ENCODE data around the gene C12orf54. TPM values are rescaled to one million over a fixed set of nuclear protein-coding genes. Genes with fewer than 3 reads are reported as not detected.

The C12orf54 gene
- total RNA-seq, 6 donors from 2014 or later, result 0.64 TPM; not detected in 5

DNA sequence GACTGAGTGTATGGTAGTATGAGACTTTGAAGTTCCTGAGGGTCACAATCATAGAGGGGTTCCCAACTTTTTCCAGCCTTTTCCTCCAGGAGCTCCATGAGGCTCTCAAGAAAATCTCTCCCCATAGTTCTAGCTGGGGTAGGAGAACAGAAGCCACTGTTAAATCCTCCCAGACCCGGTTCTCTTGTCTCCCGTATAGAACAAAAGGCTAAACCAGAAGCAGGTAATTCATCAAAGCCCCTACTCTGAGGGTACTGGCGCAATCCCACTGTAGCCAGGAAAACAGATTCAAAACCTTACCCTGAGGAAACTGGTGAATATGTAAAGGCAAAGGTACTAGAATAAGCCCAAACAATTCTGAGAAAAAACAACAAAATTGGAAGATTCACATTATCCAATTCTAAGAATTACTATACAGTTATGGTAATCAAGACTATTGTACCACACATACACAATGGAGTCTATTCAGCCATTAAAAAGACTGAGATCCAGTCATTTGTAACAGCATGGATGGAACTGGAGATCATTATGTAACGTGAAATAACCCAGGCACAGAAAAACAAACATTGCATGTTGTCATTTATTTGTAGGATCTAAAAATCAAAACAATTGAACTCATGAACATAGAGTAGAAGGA lies 63.7 kb downstream of the C12orf54 start:
- Histone ChIP-seq H3K9me3 (no peaks in the 10 kb centered on the region), H3K4me1 (no peaks in the 10 kb centered on the region), H3K4me3 (no peak overlapping the region), H3K36me3 (no peaks in the 10 kb centered on the region), H3K27ac (no peak overlapping the region), H3K27me3 (no peaks in the 10 kb centered on the region)
- no peak for DNase-seq
- WGBS, 2 donors, result 51 to 58% methylated on average over 4 of the region's 4 CpGs
- TF ChIP-seq POLR2A (IDR thresholded peaks at IDR 0.05) (no peak), POLR2AphosphoS5 (IDR thresholded peaks at IDR 0.05) (no peak)
- TF ChIP-seq, protein P1, sequence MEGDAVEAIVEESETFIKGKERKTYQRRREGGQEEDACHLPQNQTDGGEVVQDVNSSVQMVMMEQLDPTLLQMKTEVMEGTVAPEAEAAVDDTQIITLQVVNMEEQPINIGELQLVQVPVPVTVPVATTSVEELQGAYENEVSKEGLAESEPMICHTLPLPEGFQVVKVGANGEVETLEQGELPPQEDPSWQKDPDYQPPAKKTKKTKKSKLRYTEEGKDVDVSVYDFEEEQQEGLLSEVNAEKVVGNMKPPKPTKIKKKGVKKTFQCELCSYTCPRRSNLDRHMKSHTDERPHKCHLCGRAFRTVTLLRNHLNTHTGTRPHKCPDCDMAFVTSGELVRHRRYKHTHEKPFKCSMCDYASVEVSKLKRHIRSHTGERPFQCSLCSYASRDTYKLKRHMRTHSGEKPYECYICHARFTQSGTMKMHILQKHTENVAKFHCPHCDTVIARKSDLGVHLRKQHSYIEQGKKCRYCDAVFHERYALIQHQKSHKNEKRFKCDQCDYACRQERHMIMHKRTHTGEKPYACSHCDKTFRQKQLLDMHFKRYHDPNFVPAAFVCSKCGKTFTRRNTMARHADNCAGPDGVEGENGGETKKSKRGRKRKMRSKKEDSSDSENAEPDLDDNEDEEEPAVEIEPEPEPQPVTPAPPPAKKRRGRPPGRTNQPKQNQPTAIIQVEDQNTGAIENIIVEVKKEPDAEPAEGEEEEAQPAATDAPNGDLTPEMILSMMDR (IDR thresholded peaks at IDR 0.05), result no peak
- no peak for ATAC-seq (ENCODE audit: low FRiP score in 2 of 2)

Other genes starting within 250 kb of the C12orf54 start
- 10 to 100 TPM; 16.8 to 60.8 (median 24.6) TPM for gene ZNF641, start 131.6 kb upstream of the C12orf54 start, total RNA-seq
- gene ANP32D, start 9.9 kb upstream of the C12orf54 start, total RNA-seq, result 1 to 10 TPM in 2 of 6 donors, under 1 TPM in 1, not detected in 3; 0.37 to 3.1 (median 2.1) TPM
- not detected for gene OR8S1, start 43.1 kb downstream of the C12orf54 start, total RNA-seq
- gene LALBA, start 87.5 kb downstream of the C12orf54 start, total RNA-seq, result not detected
- gene KANSL2, start 199.7 kb downstream of the C12orf54 start, total RNA-seq, result 10 to 100 TPM; 13.2 to 60.5 (median 26.3) TPM
- 10 to 100 TPM; 11.9 to 39.8 (median 26.6) TPM for gene CCNT1, start 234.2 kb downstream of the C12orf54 start, total RNA-seq